HG03103 (cell line): ENCODE measurements around the gene HOXB9.

ENCODE experiments used
- ATAC-seq: cut with Tn5 transposase; IDR thresholded peaks from one replicate; pipeline ENCODE4 v1.9.1; 2021; ENCODE audit warnings: low read depth; ENCODE audit not compliant: unreplicated experiment

The HOXB9 gene

GRCh38 chr17:48625495-48626244 is 488 bp downstream of the HOXB9 start:
- no peak for ATAC-seq

- ATAC-seq: no peak
Observed at GRCh38 chr17:48624544-48625494, 1.3 kb downstream of the HOXB9 start.

GRCh38 chr17:48624118-48624517 is 2.0 kb downstream of the HOXB9 start:
- ATAC-seq: no peak

- ATAC-seq: no peak
Observed at GRCh38 chr17:48623583-48623982, 2.6 kb downstream of the HOXB9 start.

GRCh38 chr17:48622857-48623256 is 3.3 kb downstream of the HOXB9 start:
- no peak for ATAC-seq

- ATAC-seq: no peak
Observed at GRCh38 chr17:48621410-48622392, 4.5 kb downstream of the HOXB9 start.

GRCh38 chr17:48620461-48621139 is 5.6 kb downstream of the HOXB9 start:
- ATAC-seq: no peak

- no peak for ATAC-seq
Observed at GRCh38 chr17:48619826-48620449, 6.2 kb downstream of the HOXB9 start.

GRCh38 chr17:48618256-48618896 is 7.8 kb downstream of the HOXB9 start:
- ATAC-seq: no peak

- ATAC-seq: no peak
Observed at GRCh38 chr17:48617471-48618255, 8.5 kb downstream of the HOXB9 start.

GRCh38 chr17:48616717-48617470 is 9.3 kb downstream of the HOXB9 start:
- ATAC-seq: no peak

- no peak for ATAC-seq
Observed at GRCh38 chr17:48615963-48616716, 10.0 kb downstream of the HOXB9 start.

- ATAC-seq: no peak
Observed at GRCh38 chr17:48615047-48615962, 10.9 kb downstream of the HOXB9 start, which contains the start of gene HOXB8. Gene HOXB8, minus strand, starts transcription at chr17:48615292. Its CDS starts 588 bp downstream, at chr17:48614704.

GRCh38 chr17:48613862-48614694 is 12.1 kb downstream of the HOXB9 start:
- ATAC-seq: no peak
